NT2/D1 (cell line): Measurements from ENCODE around the gene MEIOB.

ENCODE experiments used
- DNase-seq: peaks from one replicate; pipeline ENCODE4 v3.0.0-alpha.2; 2011; ENCODE audit warnings: low read depth, low spot score
- H3K27me3 ChIP-seq: 2 replicates; pipeline ENCODE4 v1.6.0; 2011; ENCODE audit warnings: mild to moderate bottlenecking; ENCODE audit not compliant: insufficient read length, insufficient read depth
- H3K36me3 ChIP-seq: 2 replicates; pipeline ENCODE4 v1.6.1; 2011; ENCODE audit warnings: mild to moderate bottlenecking, low read length, mixed read lengths; ENCODE audit not compliant: insufficient read depth, insufficient read length
- H3K4me1 ChIP-seq: 2 replicates; pipeline ENCODE4 v1.5.1; 2011; ENCODE audit not compliant: insufficient read depth, insufficient read length
- H3K4me3 ChIP-seq: 2 replicates; pipeline ENCODE4 v1.5.1; 2011; ENCODE audit warnings: low read depth; ENCODE audit not compliant: insufficient read length
- H3K9ac ChIP-seq: 2 replicates; pipeline ENCODE4 v1.6.0; 2011; ENCODE audit warnings: low read depth; ENCODE audit not compliant: insufficient read length
- H3K9me3 ChIP-seq: 2 replicates; pipeline ENCODE4 v1.5.1; 2011; ENCODE audit warnings: mild to moderate bottlenecking, low read length; ENCODE audit not compliant: insufficient read depth
- SUZ12 ChIP-seq: IDR thresholded peaks from 2 replicates; pipeline ENCODE4 v1.6.1; 2011; ENCODE audit not compliant: insufficient read length, insufficient read depth; ENCODE audit errors: extremely low read depth
- YY1 ChIP-seq: IDR thresholded peaks from 2 replicates; pipeline ENCODE4 v1.6.1; 2011; ENCODE audit not compliant: insufficient read length, insufficient read depth
- ZNF274 ChIP-seq: IDR thresholded peaks from 2 replicates; pipeline ENCODE4 v1.6.1; 2011; ENCODE audit warnings: mild to moderate bottlenecking, low read depth, low read length

Gene MEIOB

GRCh38 chr16:1858189-1858865 is 13.6 kb downstream of the MEIOB start:
- no peak for DNase-seq
- Histone ChIP-seq H3K27me3 (no peaks in the 10 kb centered on the region), H3K4me1 (no peaks in the 10 kb centered on the region), H3K36me3 (no peaks in the 10 kb centered on the region), H3K4me3 (no peak overlapping the region), H3K9me3 (no peaks in the 10 kb centered on the region), H3K9ac (no peak overlapping the region)
- TF ChIP-seq ZNF274, result no peak
- TF ChIP-seq SUZ12, result no peak
- TF ChIP-seq YY1, result no peak

- H3K9ac ChIP-seq, result no peak overlapping the region
- no peaks in the 10 kb centered on the region for H3K4me1 ChIP-seq
- no peak for DNase-seq
- no peak for TF ChIP-seq YY1
- TF ChIP-seq ZNF274, result no peak
- no peak for TF ChIP-seq SUZ12
- H3K4me3 ChIP-seq, result no peak overlapping the region
- H3K36me3 ChIP-seq, result no peaks in the 10 kb centered on the region
- no peaks in the 10 kb centered on the region for H3K27me3 ChIP-seq
- no peaks in the 10 kb centered on the region for H3K9me3 ChIP-seq
Measured at GRCh38 chr16:1857433-1858097, 14.4 kb downstream of the MEIOB start.

- Histone ChIP-seq H3K4me3 (no peak overlapping the region), H3K9ac (no peak overlapping the region), H3K27me3 (no peaks in the 10 kb centered on the region), H3K36me3 (no peaks in the 10 kb centered on the region), H3K4me1 (no peaks in the 10 kb centered on the region), H3K9me3 (no peaks in the 10 kb centered on the region)
- DNase-seq, result no peak
- TF ChIP-seq ZNF274 (no peak), SUZ12 (no peak), YY1 (no peak)
Measured at GRCh38 chr16:1851793-1852192, 20.2 kb downstream of the MEIOB start.

GRCh38 chr16:1850981-1851380 is 21.0 kb downstream of the MEIOB start:
- DNase-seq, result no peak
- no peaks in the 10 kb centered on the region for H3K4me1 ChIP-seq
- H3K27me3 ChIP-seq, result no peaks in the 10 kb centered on the region
- H3K4me3 ChIP-seq, result no peak overlapping the region
- no peak overlapping the region for H3K9ac ChIP-seq
- H3K9me3 ChIP-seq, result no peaks in the 10 kb centered on the region
- TF ChIP-seq SUZ12 (no peak), ZNF274 (no peak), YY1 (no peak)
- no peaks in the 10 kb centered on the region for H3K36me3 ChIP-seq

GRCh38 chr16:1846416-1846815 is 25.5 kb downstream of the MEIOB start:
- no peak overlapping the region for H3K9ac ChIP-seq
- H3K9me3 ChIP-seq, result no peaks in the 10 kb centered on the region
- no peak for DNase-seq
- no peaks in the 10 kb centered on the region for H3K27me3 ChIP-seq
- no peaks in the 10 kb centered on the region for H3K36me3 ChIP-seq
- H3K4me3 ChIP-seq, result no peak overlapping the region
- no peaks in the 10 kb centered on the region for H3K4me1 ChIP-seq
- TF ChIP-seq YY1 (no peak), ZNF274 (no peak), SUZ12 (no peak)

GRCh38 chr16:1845985-1846384 is 26.0 kb downstream of the MEIOB start:
- H3K27me3 ChIP-seq, result no peaks in the 10 kb centered on the region
- no peaks in the 10 kb centered on the region for H3K9me3 ChIP-seq
- no peak for DNase-seq
- H3K4me3 ChIP-seq, result no peak overlapping the region
- H3K4me1 ChIP-seq, result no peaks in the 10 kb centered on the region
- H3K9ac ChIP-seq, result no peak overlapping the region
- H3K36me3 ChIP-seq, result no peaks in the 10 kb centered on the region
- no peak for TF ChIP-seq YY1
- TF ChIP-seq SUZ12, result no peak
- TF ChIP-seq ZNF274, result no peak

GRCh38 chr16:1839554-1839953 is 32.4 kb downstream of the MEIOB start:
- Histone ChIP-seq H3K4me3 (no peak overlapping the region), H3K9me3 (no peaks in the 10 kb centered on the region), H3K36me3 (no peaks in the 10 kb centered on the region), H3K27me3 (no peaks in the 10 kb centered on the region), H3K9ac (peak overlapping the region; percentile 34), H3K4me1 (no peaks in the 10 kb centered on the region)
- TF ChIP-seq YY1 (no peak), ZNF274 (no peak), SUZ12 (no peak)
- no peak for DNase-seq
